Hepatic stellate cell (primary cell): ENCODE data around the gene EDNRA.

Experiments used
- DNase-seq: peaks from one replicate; pipeline ENCODE4 v3.0.0; 2011; ENCODE audit warnings: low spot score

EDNRA gene

GRCh38 chr4:147542229-147542990 lies 61.5 kb downstream of the EDNRA start:
- no peak for DNase-seq

GRCh38 chr4:147543034-147543433 lies 62.1 kb downstream of the EDNRA start:
- DNase-seq = no peak

GRCh38 chr4:147546349-147546748 lies 65.5 kb downstream of the EDNRA start:
- DNase-seq = peak; percentile 72

- peak; percentile 24 for DNase-seq
Observed at GRCh38 chr4:147547314-147548056, 66.6 kb downstream of the EDNRA start.

GRCh38 chr4:147548256-147548655 lies 67.4 kb downstream of the EDNRA start:
- no peak for DNase-seq

GRCh38 chr4:147550626-147551246 lies 69.8 kb downstream of the EDNRA start:
- DNase-seq = peak; percentile 34

- no peak for DNase-seq
Observed at GRCh38 chr4:147560625-147561024, 79.7 kb downstream of the EDNRA start.

- DNase-seq = no peak
Observed at GRCh38 chr4:147566762-147567161, 85.9 kb downstream of the EDNRA start.

GRCh38 chr4:147567276-147567675 lies 86.4 kb downstream of the EDNRA start:
- no peak for DNase-seq

GRCh38 chr4:147570616-147571015 lies 89.7 kb downstream of the EDNRA start:
- no peak for DNase-seq

GRCh38 chr4:147571036-147571770 lies 90.3 kb downstream of the EDNRA start:
- DNase-seq = no peak

- no peak for DNase-seq
Observed at GRCh38 chr4:147576084-147576483, 95.2 kb downstream of the EDNRA start.

GRCh38 chr4:147578051-147578476 lies 97.2 kb downstream of the EDNRA start:
- peak; percentile 73 for DNase-seq

GRCh38 chr4:147578593-147578992 lies 97.7 kb downstream of the EDNRA start:
- DNase-seq = no peak

GRCh38 chr4:147580396-147580795 lies 99.5 kb downstream of the EDNRA start:
- no peak for DNase-seq

GRCh38 chr4:147581606-147582350 lies 100.9 kb downstream of the EDNRA start:
- DNase-seq = no peak

- DNase-seq = no peak
Observed at GRCh38 chr4:147582386-147583060, 101.6 kb downstream of the EDNRA start.

- DNase-seq = no peak
Observed at GRCh38 chr4:147583876-147584275, 103.0 kb downstream of the EDNRA start.

- no peak for DNase-seq
Observed at GRCh38 chr4:147586032-147586431, 105.1 kb downstream of the EDNRA start.

GRCh38 chr4:147586637-147587036 lies 105.7 kb downstream of the EDNRA start:
- no peak for DNase-seq

GRCh38 chr4:147587041-147587440 lies 106.1 kb downstream of the EDNRA start:
- no peak for DNase-seq
